UCSD-AML1 (cell line): ENCODE data around the gene EGLN3.
"Not testable (repeated sequence)": the region's sequence is repeated elsewhere in the genome, so short reads cannot be mapped to it uniquely, and the experiment has no call there.

Experiments used
- DNase-seq: peaks from one replicate; lab custom pipeline; 2025; ENCODE audit not compliant: unreplicated experiment; lab: John Stamatoyannopoulos, UW

Gene EGLN3

GRCh38 chr14:33938131-33938949 is 12.5 kb downstream of the EGLN3 start:
- peak; percentile 74 for DNase-seq

GRCh38 chr14:33936391-33936790 is 14.5 kb downstream of the EGLN3 start:
- DNase-seq, result no peak

GRCh38 chr14:33934938-33935337 is 15.9 kb downstream of the EGLN3 start:
- DNase-seq, result no peak

- no peak for DNase-seq
Measured at GRCh38 chr14:33934043-33934750, 16.7 kb downstream of the EGLN3 start.

- DNase-seq, result no peak
Measured at GRCh38 chr14:33933386-33933933, 17.4 kb downstream of the EGLN3 start.

GRCh38 chr14:33932576-33933345 is 18.1 kb downstream of the EGLN3 start:
- no peak for DNase-seq

- DNase-seq, result no peak
Measured at GRCh38 chr14:33932033-33932432, 18.8 kb downstream of the EGLN3 start.

GRCh38 chr14:33931461-33931860 is 19.4 kb downstream of the EGLN3 start:
- DNase-seq, result no peak

GRCh38 chr14:33930439-33930838 is 20.4 kb downstream of the EGLN3 start:
- DNase-seq, result no peak

- DNase-seq, result no peak
Measured at GRCh38 chr14:33929799-33930408, 21.0 kb downstream of the EGLN3 start.

- DNase-seq, result no peak
Measured at GRCh38 chr14:33928895-33929294, 22.0 kb downstream of the EGLN3 start.

GRCh38 chr14:33927944-33928343 is 22.9 kb downstream of the EGLN3 start:
- DNase-seq, result no peak

- DNase-seq, result not testable (repeated sequence)
Measured at GRCh38 chr14:33926967-33927366, 23.9 kb downstream of the EGLN3 start.

GRCh38 chr14:33925946-33926345 is 24.9 kb downstream of the EGLN3 start:
- no peak for DNase-seq

- no peak for DNase-seq
Measured at GRCh38 chr14:33925235-33925634, 25.6 kb downstream of the EGLN3 start.

GRCh38 chr14:33924566-33925100 is 26.2 kb downstream of the EGLN3 start:
- DNase-seq, result no peak

- DNase-seq, result no peak
Measured at GRCh38 chr14:33922125-33922524, 28.7 kb downstream of the EGLN3 start.

GRCh38 chr14:33918256-33918655 is 32.6 kb downstream of the EGLN3 start:
- no peak for DNase-seq

GRCh38 chr14:33917661-33918060 is 33.2 kb downstream of the EGLN3 start:
- DNase-seq, result peak; percentile 41

GRCh38 chr14:33916663-33917565 is 34.0 kb downstream of the EGLN3 start:
- peak; percentile 56 for DNase-seq
